PC-3 (cell line): Measurements from ENCODE around the gene SPANXN1. TPM values are rescaled to one million over a fixed set of nuclear protein-coding genes. Genes with fewer than 3 reads are reported as not detected.
A peak's percentile ranks its signal among the peaks of the same experiment; 100 is the strongest.
"Not testable (repeated sequence)": the region's sequence is repeated elsewhere in the genome, so short reads cannot be mapped to it uniquely, and the experiment has no call there.

Experiments used
- ATAC-seq: fragments of 200-7000 bp; cut with Tn5 transposase; 2 replicates; pipeline ENCODE4 v1.9.1; 2020; ENCODE audit warnings: mild to moderate bottlenecking, moderate library complexity
- Bru-seq: library from RNA; stranded (reverse); fragments of 400-500 nt; gene quantifications from one replicate; lab custom pipeline; 2021; lab: Mats Ljungman, UMichigan
- BruChase-seq, 2 experiments: library from RNA; stranded (reverse); fragments of 400-500 nt; gene quantifications; one replicate each; lab custom pipeline; 2021; lab: Mats Ljungman, UMichigan
- BruUV-seq: library from RNA; stranded (reverse); fragments of 400-500 nt; replicated peaks from 2 replicates; lab custom pipeline; 2021; lab: Mats Ljungman, UMichigan
- CTCF ChIA-PET: fragments of 300-600 bp; sonication (Branson Sonifier 250); formaldehyde crosslinking; loops from one replicate; lab custom pipeline; 2022; ENCODE audit warnings: antibody characterized with exemption; lab: Charles Lee
- POLR2A ChIA-PET: fragments of 300-600 bp; sonication (Branson Sonifier 250); formaldehyde crosslinking; loops from one replicate; lab custom pipeline; 2022; ENCODE audit warnings: antibody characterized with exemption; ENCODE audit not compliant: unreplicated experiment; lab: Charles Lee
- DNase-seq: peaks from one replicate; pipeline ENCODE4 v3.0.0-alpha.2; 2015
- H2AFZ ChIP-seq: fragments of 300-600 bp; sonication (generic); 2 replicates; pipeline ENCODE4 v1.6.0; 2016; ENCODE audit warnings: antibody characterized with exemption, low read length
- H3F3A ChIP-seq: fragments of 300-600 bp; sonication (generic); one replicate; pipeline ENCODE4 v1.6.0; 2017; ENCODE audit warnings: antibody characterized with exemption, low read length, control low read depth, mild to moderate bottlenecking; ENCODE audit not compliant: unreplicated experiment
- H3K27ac ChIP-seq: fragments of 300-600 bp; sonication (generic); 2 replicates; pipeline ENCODE4 v1.5.1; 2016; ENCODE audit warnings: mild to moderate bottlenecking, low read length
- H3K27me3 ChIP-seq: fragments of 300-600 bp; sonication (generic); 2 replicates; pipeline ENCODE4 v1.6.1; 2016; ENCODE audit warnings: low read length, mixed read lengths
- H3K36me3 ChIP-seq: fragments of 300-600 bp; sonication (generic); 2 replicates; pipeline ENCODE4 v1.6.1; 2016; ENCODE audit warnings: low read depth, mixed run types, low read length, mixed read lengths
- H3K4me1 ChIP-seq: fragments of 300-600 bp; sonication (generic); 2 replicates; pipeline ENCODE4 v1.5.1; 2016; ENCODE audit warnings: low read length; ENCODE audit not compliant: insufficient read depth
- H3K4me2 ChIP-seq: fragments of 300-600 bp; sonication (generic); 2 replicates; pipeline ENCODE4 v1.6.0; 2016; ENCODE audit warnings: low read length
- H3K4me3 ChIP-seq: fragments of 300-600 bp; sonication (generic); 2 replicates; pipeline ENCODE4 v1.5.1; 2016; ENCODE audit warnings: mild to moderate bottlenecking, low read length, mixed read lengths
- H3K79me2 ChIP-seq: fragments of 300-600 bp; sonication (generic); 2 replicates; pipeline ENCODE4 v1.6.1; 2017; ENCODE audit warnings: low read length, mixed read lengths
- H3K9ac ChIP-seq: fragments of 300-600 bp; sonication (generic); 2 replicates; pipeline ENCODE4 v1.6.0; 2016; ENCODE audit warnings: mild to moderate bottlenecking, low read length
- H3K9me2 ChIP-seq: fragments of 300-600 bp; sonication (generic); replicated peaks from 2 replicates; pipeline ENCODE4 v1.6.1; 2016; ENCODE audit warnings: mixed run types, low read length, mixed read lengths
- H3K9me3 ChIP-seq: fragments of 300-600 bp; sonication (generic); 2 replicates; pipeline ENCODE4 v1.6.1; 2016; ENCODE audit warnings: low read length, mixed read lengths
- H4K20me1 ChIP-seq: fragments of 300-600 bp; sonication (generic); 2 replicates; pipeline ENCODE4 v1.6.1; 2016; ENCODE audit warnings: low read length, mixed read lengths
- CTCF ChIP-seq: fragments of 300-600 bp; sonication (generic); conservative IDR thresholded peaks from 2 replicates; pipeline ENCODE4 v1.5.1; 2017; ENCODE audit warnings: antibody characterized with exemption, low read depth, mild to moderate bottlenecking, low read length
- EZH2 ChIP-seq: fragments of 300-600 bp; sonication (generic); IDR thresholded peaks from one replicate; pipeline ENCODE4 v1.6.1; 2017; ENCODE audit warnings: antibody characterized with exemption, mild to moderate bottlenecking, low read length; ENCODE audit not compliant: unreplicated experiment
- EZH2phosphoT487 ChIP-seq: fragments of 300-600 bp; sonication (generic); IDR thresholded peaks from 2 replicates; pipeline ENCODE4 v1.6.1; 2018; ENCODE audit warnings: mild to moderate bottlenecking, antibody characterized with exemption, low read length, borderline replicate concordance
- intact Hi-C: fragments of 100-400 bp; cut with micrococcal nuclease; formaldehyde crosslinking; loops from 2 replicates; pipeline ENCODE4 v1.9.0; 2023
- long read RNA-seq: library from polyadenylated mRNA; unstranded; transcript quantifications from one replicate; pipeline ENCODE4 v2.0.0, GENCODE V29; 2021; ENCODE audit not compliant: unreplicated experiment
- total RNA-seq: library from RNA; depleted of rRNA; stranded (reverse); fragments of >200 nt; gene quantifications from 2 replicates; pipeline ENCODE4 v1.2.3, GENCODE V29; 2014; rRNA removed

SPANXN1 gene
- total RNA-seq (not detected in 2 replicates), Bru-seq, nascent RNA (not detected), BruChase-seq, experiment 1, labeled RNA remaining after a 6-hour chase (percentile 7 among the genes with signal in this experiment), BruChase-seq, experiment 2, labeled RNA remaining after a 2-hour chase (not detected)
- long read RNA-seq = 0 reads

DNA sequence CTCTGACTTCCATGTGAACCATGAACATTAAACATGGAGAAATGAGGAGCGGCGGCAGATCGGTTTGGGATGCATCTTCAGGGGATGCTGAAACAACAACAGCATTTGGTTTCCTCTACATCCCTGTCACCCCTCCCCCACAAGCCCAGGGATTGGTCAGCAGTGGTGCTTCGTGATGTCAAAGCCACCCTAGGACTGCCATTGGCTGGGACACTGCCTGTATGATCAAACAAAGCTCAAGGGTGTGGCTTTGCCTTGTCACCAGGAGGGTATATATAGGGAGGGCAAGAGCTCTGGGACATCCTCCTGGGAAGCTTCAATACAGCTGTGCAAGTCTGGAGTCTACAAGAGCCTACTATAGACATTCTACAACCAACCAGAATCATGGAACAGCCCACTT, at the start of gene SPANXN1:
SPANXN1 (plus strand) TSS at position 301 of the 400 bp plus-strand sequence; CDS start at position 385, 84 bp downstream.
- ATAC-seq, H3K4me1 ChIP-seq, H2AFZ ChIP-seq, H4K20me1 ChIP-seq, BruUV-seq, CTCF ChIA-PET, DNase-seq, H3K9me2 ChIP-seq, H3K4me2 ChIP-seq, H3F3A ChIP-seq, H3K36me3 ChIP-seq, intact Hi-C loops, H3K27me3 ChIP-seq, H3K79me2 ChIP-seq, H3K9ac ChIP-seq, H3K9me3 ChIP-seq, H3K4me3 ChIP-seq, H3K27ac ChIP-seq, POLR2A ChIA-PET: not testable (repeated sequence)

DNA sequence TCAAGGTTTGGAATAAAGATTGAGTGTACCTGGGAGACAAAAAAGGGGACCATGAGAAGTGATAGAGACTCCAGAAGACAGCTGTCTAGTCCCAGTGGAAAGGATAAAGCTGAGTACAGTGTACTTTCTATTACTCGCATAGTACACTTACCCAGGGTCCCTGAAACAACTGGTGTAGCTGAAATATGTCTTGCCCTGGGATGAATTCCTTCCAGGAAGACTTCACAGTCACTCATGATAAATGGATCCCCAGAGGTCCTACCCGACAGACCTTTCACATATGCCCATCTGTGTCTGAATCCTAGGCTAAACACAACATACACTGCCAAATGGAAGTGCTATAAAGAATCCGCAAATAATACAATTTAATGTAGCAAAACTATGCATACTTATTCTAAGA, 48.2 kb upstream of the SPANXN1 start:
- H3K9ac ChIP-seq = no peak overlapping the region
- ChIA-PET POLR2A (no interaction called here), CTCF (no interaction called here)
- no peak overlapping the region for H2AFZ ChIP-seq
- H3K9me2 ChIP-seq = no peaks in the 10 kb centered on the region
- no peak for ATAC-seq
- H3K4me3 ChIP-seq = no peak overlapping the region
- no peaks in the 10 kb centered on the region for H4K20me1 ChIP-seq
- intact Hi-C loops = no loop called here
- H3K4me2 ChIP-seq = no peak overlapping the region
- BruUV-seq = no TSS peak
- H3K4me1 ChIP-seq = no peaks in the 10 kb centered on the region
- TF ChIP-seq CTCF (no peak), EZH2 (no peak), EZH2phosphoT487 (no peak)
- H3K27ac ChIP-seq = no peak overlapping the region
- no peaks in the 10 kb centered on the region for H3F3A ChIP-seq
- H3K36me3 ChIP-seq = no peaks in the 10 kb centered on the region
- no peaks in the 10 kb centered on the region for H3K9me3 ChIP-seq
- DNase-seq = no peak
- H3K27me3 ChIP-seq = no peaks in the 10 kb centered on the region
- H3K79me2 ChIP-seq = no peaks in the 10 kb centered on the region

- H3F3A ChIP-seq = no peaks in the 10 kb centered on the region
- H3K79me2 ChIP-seq = no peaks in the 10 kb centered on the region
- H3K9me2 ChIP-seq = no peaks in the 10 kb centered on the region
- intact Hi-C loops = no loop called here
- H3K4me3 ChIP-seq = no peak overlapping the region
- H3K27ac ChIP-seq = no peak overlapping the region
- ChIA-PET CTCF (no interaction called here), POLR2A (no interaction called here)
- no peak overlapping the region for H2AFZ ChIP-seq
- BruUV-seq = no TSS peak
- ATAC-seq = no peak
- peak; percentile 57 for DNase-seq
- no peaks in the 10 kb centered on the region for H4K20me1 ChIP-seq
- no peaks in the 10 kb centered on the region for H3K4me1 ChIP-seq
- no peak overlapping the region for H3K9ac ChIP-seq
- TF ChIP-seq CTCF (peak; percentile 60), EZH2 (no peak), EZH2phosphoT487 (no peak)
- no peaks in the 10 kb centered on the region for H3K36me3 ChIP-seq
- no peaks in the 10 kb centered on the region for H3K9me3 ChIP-seq
- no peaks in the 10 kb centered on the region for H3K27me3 ChIP-seq
- no peak overlapping the region for H3K4me2 ChIP-seq
Observed at GRCh38 chrX:145213504-145213903, 33.8 kb upstream of the SPANXN1 start.
